Activated T-helper 1 cell treated with Interleukin-2 at 50 U/mL for 16 hours (primary cell): Measurements from ENCODE around the gene INPP5F.
"Not testable (repeated sequence)": the region's sequence is repeated elsewhere in the genome, so short reads cannot be mapped to it uniquely, and the experiment has no call there.

Experiments
- DNase-seq: peaks from one replicate; pipeline ENCODE4 v3.0.0-alpha.2; 2020; ENCODE audit warnings: low read depth

The INPP5F gene

DNA sequence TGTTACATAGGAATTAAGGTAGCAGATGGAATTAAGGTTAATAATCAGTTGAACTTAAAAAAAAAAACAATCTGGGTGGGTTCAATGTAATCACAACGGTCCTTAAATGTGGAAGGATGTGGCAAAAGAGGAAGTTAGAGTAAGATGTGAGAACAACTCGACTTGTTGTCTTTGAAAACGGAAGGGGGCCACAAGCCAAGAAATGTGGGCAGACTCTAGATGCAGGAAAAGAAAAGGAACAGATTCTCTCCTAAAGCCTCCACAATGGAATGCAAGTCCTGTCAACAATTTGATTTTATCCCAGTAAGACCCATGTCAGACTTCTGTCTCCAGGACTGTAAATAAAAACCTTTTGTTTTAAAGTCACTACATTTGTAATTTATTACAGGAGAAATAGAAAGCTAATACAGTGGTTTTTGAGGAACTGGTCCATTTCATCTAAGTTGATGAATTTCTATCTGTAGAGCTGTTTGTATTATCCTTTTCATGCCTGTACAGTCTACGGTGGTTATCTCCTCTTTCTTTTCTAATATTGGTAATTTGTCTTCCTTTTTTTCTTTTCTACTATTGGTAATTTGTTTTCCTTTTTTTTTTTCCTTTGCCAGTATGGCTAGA, 138.2 kb downstream of the INPP5F start:
- no peak for DNase-seq

DNA sequence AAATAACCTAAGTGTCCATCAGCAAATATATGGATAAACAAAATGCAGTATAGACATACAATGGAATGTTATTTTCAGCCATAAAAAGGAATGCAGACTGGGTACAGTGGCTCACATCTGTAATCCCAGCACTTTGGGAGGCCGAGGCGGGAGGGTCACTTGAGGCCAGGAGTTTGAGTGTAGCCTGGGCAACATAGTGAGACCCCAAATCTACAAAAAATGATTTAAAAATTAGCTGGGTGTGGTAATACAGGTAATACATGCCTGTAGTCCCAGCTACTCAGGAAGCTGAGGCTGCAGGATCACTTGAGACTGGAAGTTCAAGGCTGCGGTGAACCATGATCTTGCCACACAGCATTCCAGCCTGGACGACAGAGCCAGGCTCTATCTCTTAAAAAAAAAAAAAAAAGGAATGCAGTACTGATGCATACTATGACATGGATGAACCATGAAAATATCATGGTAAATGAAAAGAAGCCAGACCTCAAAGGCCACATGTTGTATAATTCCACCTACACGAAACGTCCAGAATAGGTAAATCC, 139.9 kb downstream of the INPP5F start:
- DNase-seq: no peak

DNA sequence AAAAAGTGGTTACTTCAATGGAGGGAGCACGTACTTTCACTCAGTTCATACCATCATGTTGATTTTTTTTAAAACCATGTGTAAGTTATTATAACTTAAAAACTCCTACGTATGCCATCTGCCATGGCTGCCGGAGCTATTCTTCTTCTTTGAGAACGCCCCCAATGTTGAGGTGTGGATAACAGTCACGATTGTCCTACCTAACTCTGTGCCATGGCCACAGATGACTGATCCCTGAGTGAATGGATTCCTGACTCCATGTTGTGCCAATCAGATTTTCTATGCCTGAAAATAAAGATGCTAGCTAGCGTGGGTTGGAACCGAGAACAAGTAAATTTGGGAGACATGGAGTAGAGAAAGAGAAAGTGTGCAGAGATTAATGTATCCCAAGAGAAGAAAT, 141.5 kb downstream of the INPP5F start:
- no peak for DNase-seq

DNA sequence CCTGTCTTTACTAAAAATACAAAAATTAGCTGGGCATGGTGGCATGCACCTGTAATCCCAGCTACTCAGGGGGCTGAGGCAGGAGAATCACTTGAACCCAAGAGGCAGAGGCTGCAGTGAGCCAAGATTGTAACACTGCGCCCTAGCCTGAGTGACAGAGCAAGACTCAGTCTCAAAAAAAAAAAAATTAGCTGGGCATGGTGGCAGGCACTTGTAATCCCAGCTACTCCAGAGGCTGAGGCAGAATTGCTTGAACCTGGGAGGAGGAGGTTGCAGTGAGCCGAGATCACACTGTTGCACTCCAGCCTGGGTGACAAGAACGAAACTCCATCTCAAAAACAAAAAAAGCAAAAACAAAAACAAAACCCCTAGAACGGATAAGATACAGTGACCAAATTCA, 143.5 kb downstream of the INPP5F start:
- not testable (repeated sequence) for DNase-seq

DNA sequence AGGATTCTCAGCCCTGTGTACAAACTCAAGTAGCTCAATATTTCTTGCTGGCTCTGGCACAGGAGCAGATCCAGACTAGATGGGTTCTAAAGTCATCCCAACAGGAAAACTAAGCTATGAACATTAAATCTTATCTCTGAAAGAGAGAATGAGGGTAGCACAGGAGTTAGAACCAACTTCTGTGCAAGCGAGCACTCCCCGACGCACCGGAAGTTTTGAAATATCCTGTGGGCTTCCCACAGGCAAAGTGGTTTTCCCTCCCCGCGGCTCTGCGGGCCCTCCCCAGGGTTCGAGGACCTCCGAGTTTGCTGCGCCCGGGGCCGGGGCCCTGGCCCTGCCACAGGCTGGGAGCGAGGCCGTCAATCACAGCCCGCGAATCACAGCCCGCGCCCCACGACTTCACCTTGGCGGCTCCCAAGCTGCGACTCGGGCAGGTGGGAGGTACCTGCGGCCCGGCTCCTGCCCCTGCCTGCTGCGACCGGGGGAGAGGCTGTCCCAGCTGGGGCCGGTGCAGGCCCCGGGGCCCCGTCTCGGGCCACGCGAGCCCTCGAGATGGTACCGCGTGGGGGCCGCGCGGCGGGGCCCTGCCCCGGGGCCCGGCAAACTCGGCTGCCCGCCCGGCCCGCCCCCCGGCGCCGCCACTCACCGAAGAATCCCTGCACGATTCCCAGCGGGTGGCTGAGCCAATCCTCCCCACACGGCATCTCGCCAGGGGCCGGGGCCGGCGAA, 146.2 kb downstream of the INPP5F start:
- peak; percentile 41 for DNase-seq

DNA sequence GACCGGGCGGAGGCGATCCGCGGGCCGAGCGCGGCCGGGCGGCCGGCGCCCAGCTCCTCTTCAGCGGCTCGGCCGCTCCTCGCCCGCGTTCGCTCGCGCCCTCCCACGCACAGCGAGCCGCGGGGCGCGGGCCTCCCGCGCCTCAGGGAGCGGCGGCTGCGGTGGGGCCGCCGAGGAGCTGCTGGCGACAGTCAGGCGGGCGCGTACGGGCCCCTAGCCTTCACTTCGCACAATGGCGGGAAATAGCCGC, 146.7 kb downstream of the INPP5F start, which contains the start of gene MCMBP:
TSS of gene MCMBP (minus strand) at position 234 of the 250 bp plus-strand sequence. CDS start 259 bp downstream, outside the sequence.
- no peak for DNase-seq

DNA sequence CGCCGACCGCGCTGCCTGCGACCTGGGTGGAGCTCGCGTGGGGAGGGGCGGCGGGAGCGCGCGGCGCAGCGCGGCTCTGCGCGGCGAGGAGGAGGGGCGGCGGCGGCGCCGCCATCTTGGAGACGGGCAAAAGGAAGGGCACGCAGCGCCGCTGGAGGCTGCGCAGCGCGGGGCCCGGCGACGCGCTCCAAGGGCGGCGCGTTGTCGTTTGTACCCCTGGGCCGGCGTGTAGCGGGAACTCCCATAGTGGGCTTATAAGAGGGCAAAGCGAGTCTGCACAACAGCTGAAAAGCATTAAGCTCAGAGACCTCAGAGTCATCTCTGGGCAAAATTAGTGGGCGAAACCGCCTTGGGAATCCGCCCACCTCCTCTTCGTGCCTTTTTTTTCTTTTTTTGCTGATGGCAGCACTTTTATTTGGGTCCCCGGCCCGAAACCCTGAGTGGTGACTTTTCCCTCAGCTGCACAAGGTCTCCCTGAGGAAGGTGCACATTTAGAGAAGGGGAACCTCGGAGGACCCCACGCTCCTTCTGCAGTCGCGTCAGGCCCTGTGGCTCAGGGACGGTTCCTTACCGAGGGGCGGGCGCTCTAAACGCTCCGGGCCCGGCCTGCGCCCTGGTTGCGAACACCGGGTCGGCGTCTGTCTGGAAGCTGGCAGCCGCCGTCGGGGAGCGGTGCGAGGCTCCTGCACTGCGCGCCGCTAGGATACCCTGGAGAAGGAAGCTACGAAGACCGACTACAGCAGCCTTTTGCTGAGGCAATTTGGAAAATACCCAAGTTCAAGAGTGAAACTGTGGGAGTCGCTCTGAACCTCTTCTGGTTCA, 147.2 kb downstream of the INPP5F start:
- DNase-seq: peak; percentile 87

DNA sequence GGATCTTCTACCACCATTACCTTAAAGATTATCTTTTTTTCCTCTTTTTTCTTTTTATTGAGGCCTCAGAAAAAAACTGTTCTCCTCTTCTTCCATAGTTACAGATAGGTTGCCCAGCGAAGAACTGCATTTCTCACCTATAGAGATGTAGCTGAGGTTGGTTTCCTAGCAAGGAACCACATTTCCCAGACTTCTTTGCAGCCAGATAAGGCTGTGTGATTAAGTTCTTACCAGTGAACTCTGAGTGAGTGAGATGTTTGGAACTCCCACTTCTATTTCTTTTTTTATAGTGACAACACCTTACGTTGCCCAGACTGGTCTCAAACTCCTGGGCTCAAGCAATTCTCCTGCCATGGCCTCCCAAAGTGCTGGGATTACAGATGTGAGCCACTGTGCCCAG, 152.7 kb downstream of the INPP5F start:
- no peak for DNase-seq
